ENCODE results near the gene TNFSF13. TPM values are rescaled to one million over a fixed set of nuclear protein-coding genes. Genes with fewer than 3 reads are reported as not detected.
A peak's percentile ranks its signal among the peaks of the same experiment; 100 is the strongest.

The TNFSF13 gene
- total RNA-seq, 1 donor from 2014 or later = 13.5 TPM

GRCh38 chr17:7553356-7553755 lies 5.2 kb upstream of the TNFSF13 start:
- TF ChIP-seq CTCF (IDR thresholded peaks at IDR 0.05; ENCODE audit: insufficient read depth, low read length, poor library complexity, severe bottlenecking) = no peak
- H3K36me3 ChIP-seq (ENCODE audit: control insufficient read depth, insufficient read depth, low read length) = no peaks in the 10 kb centered on the region
- no peaks in the 10 kb centered on the region for H3K27me3 ChIP-seq (ENCODE audit: control insufficient read depth, insufficient read depth, low read length)
- DNase-seq (ENCODE audit: low read depth) = no peak
- no peak overlapping the region for H3K4me3 ChIP-seq (ENCODE audit: low read depth, low read length)

- no peaks in the 10 kb centered on the region for H3K36me3 ChIP-seq (ENCODE audit: control insufficient read depth, insufficient read depth, low read length)
- no peak for DNase-seq (ENCODE audit: low read depth)
- no peak overlapping the region for H3K4me3 ChIP-seq (ENCODE audit: low read depth, low read length)
- peak; percentile 10 for TF ChIP-seq CTCF (IDR thresholded peaks at IDR 0.05; ENCODE audit: insufficient read depth, low read length, poor library complexity, severe bottlenecking)
- no peaks in the 10 kb centered on the region for H3K27me3 ChIP-seq (ENCODE audit: control insufficient read depth, insufficient read depth, low read length)
Observed at GRCh38 chr17:7555320-7555948, 3.1 kb upstream of the TNFSF13 start.

- H3K36me3 ChIP-seq (ENCODE audit: control insufficient read depth, insufficient read depth, low read length) = no peaks in the 10 kb centered on the region
Observed at GRCh38 chr17:7556627-7557026, 1.9 kb upstream of the TNFSF13 start.

GRCh38 chr17:7557147-7557764 lies 1.3 kb upstream of the TNFSF13 start:
- no peak for TF ChIP-seq CTCF (IDR thresholded peaks at IDR 0.05; ENCODE audit: insufficient read depth, low read length, poor library complexity, severe bottlenecking)
- H3K36me3 ChIP-seq (ENCODE audit: control insufficient read depth, insufficient read depth, low read length) = no peaks in the 10 kb centered on the region
- H3K4me3 ChIP-seq (ENCODE audit: low read depth, low read length) = no peak overlapping the region
- no peaks in the 10 kb centered on the region for H3K27me3 ChIP-seq (ENCODE audit: control insufficient read depth, insufficient read depth, low read length)
- no peak for DNase-seq (ENCODE audit: low read depth)

More at GRCh38 chr17:7556627-7557026, 1.9 kb upstream of the TNFSF13 start:
- Histone ChIP-seq H3K27me3 (ENCODE audit: control insufficient read depth, insufficient read depth, low read length) (no peaks in the 10 kb centered on the region), H3K4me3 (ENCODE audit: low read depth, low read length) (no peak overlapping the region)
- TF ChIP-seq CTCF (IDR thresholded peaks at IDR 0.05; ENCODE audit: insufficient read depth, low read length, poor library complexity, severe bottlenecking) = no peak
- no peak for DNase-seq (ENCODE audit: low read depth)

GRCh38 chr17:7557775-7558543 lies 591 bp upstream of the TNFSF13 start:
- no peaks in the 10 kb centered on the region for H3K36me3 ChIP-seq (ENCODE audit: control insufficient read depth, insufficient read depth, low read length)
- no peak overlapping the region for H3K4me3 ChIP-seq (ENCODE audit: low read depth, low read length)
- DNase-seq (ENCODE audit: low read depth) = no peak
- no peaks in the 10 kb centered on the region for H3K27me3 ChIP-seq (ENCODE audit: control insufficient read depth, insufficient read depth, low read length)
- no peak for TF ChIP-seq CTCF (IDR thresholded peaks at IDR 0.05; ENCODE audit: insufficient read depth, low read length, poor library complexity, severe bottlenecking)

Measured in kidney epithelial cell (primary cell).